ENCODE measurements around the gene STXBP1. TPM values are rescaled to one million over a fixed set of nuclear protein-coding genes. Genes with fewer than 3 reads are reported as not detected.

The STXBP1 gene
- polyA plus RNA-seq, 3 donors: 0.27 to 0.59 TPM; not detected in 1

- Histone ChIP-seq H3K4me3 (replicated peaks in 1 of 3; ENCODE audit: low read depth in 2 of 3, low read length in 3 of 3) (peak overlapping the region in 1 of 3 experiments; percentile 62), H2AFZ (ENCODE audit: insufficient read depth, low read depth, low read length, poor library complexity, severe bottlenecking) (no peak overlapping the region)
- peaks cover 97% of the 10 kb centered on the region for H3K4me1 Mint-ChIP-seq
These were observed 49.7 kb upstream of the STXBP1 start for GRCh38 chr9:127562279-127562796.

More at GRCh38 chr9:127562279-127562796, 49.7 kb upstream of the STXBP1 start:
- Histone ChIP-seq H3K79me2 (ENCODE audit: insufficient read depth, low read length) (peaks cover 90% of the 10 kb centered on the region), H3K4me2 (replicated peaks; ENCODE audit: extremely low read depth, low read length, poor library complexity, severe bottlenecking) (peak overlapping the region; percentile 60), H3K4me1 (ENCODE audit: control insufficient read depth in 1 of 2, insufficient read depth in 2 of 2, low read length in 2 of 2) (peaks cover 93 to 98% of the 10 kb centered on the region in 2 donors), H4K20me1 (ENCODE audit: insufficient read depth, low read length) (peaks cover 80% of the 10 kb centered on the region), H3K9me3 (replicated peaks in 1 of 2; ENCODE audit: control insufficient read depth in 1 of 2, insufficient read depth in 1 of 2, low read length in 2 of 2) (no peaks in the 10 kb centered on the region), H3K27me3 (ENCODE audit: control insufficient read depth in 2 of 2, insufficient read depth in 2 of 2, low read length in 2 of 2) (no peaks in the 10 kb centered on the region), H3K27ac (ENCODE audit: low read depth in 1 of 2, low read length in 2 of 2) (peak overlapping the region; percentile 75 to 94), H3K9ac (ENCODE audit: insufficient read depth, low read length, poor library complexity, severe bottlenecking) (peak overlapping the region; percentile 48), H3K36me3 (replicated peaks in 1 of 2; ENCODE audit: control insufficient read depth in 1 of 2, insufficient read depth in 2 of 2, low read length in 2 of 2) (peaks cover 9 to 27% of the 10 kb centered on the region in 2 donors)
- DNase-seq: no peak
- intact Hi-C loops (cut with micrococcal nuclease): loop anchor here (5.0 kb wide), 2 partner anchors 40 to 355 kb away; partner anchors contain the start of gene ST6GALNAC4 (in 1 of the 2)
- peak overlapping the region; percentile 63 to 80 for H3K4me3 Mint-ChIP-seq
- 48% methylated on average over 5 of the region's 12 CpGs for WGBS (ENCODE audit: insufficient coverage)
- H3K36me3 Mint-ChIP-seq: peaks cover 57 to 70% of the 10 kb centered on the region in 2 donors
- H3K9me3 Mint-ChIP-seq: no peaks in the 10 kb centered on the region
- H3K27me3 Mint-ChIP-seq (ENCODE audit: low read depth in 3 of 3): peaks cover 0 to 3% (median 3%) of the 10 kb centered on the region in 3 donors
- peak overlapping the region; percentile 95 to 100 (median 98) for H3K27ac Mint-ChIP-seq
- no peak for TF ChIP-seq CTCF (IDR thresholded peaks at IDR 0.05)
